ENCODE measurements around the gene TRPM3. TPM values are rescaled to one million over a fixed set of nuclear protein-coding genes. Genes with fewer than 3 reads are reported as not detected.

TRPM3 gene
- total and polyA plus RNA-seq, 2 of the 13 experiments (the other 11 are each of a cell fraction or from before 2014, with no cell fraction given), result not detected

- H3K9me3 ChIP-seq (ENCODE audit: low read length), result no peaks in the 10 kb centered on the region
- ATAC-seq, result no peak
- H2AFZ ChIP-seq (ENCODE audit: low read length), result no peak overlapping the region
- WGBS (ENCODE audit: low lambda C conversion rate), result 0% methylated on average over 1 of the region's 1 CpG
- H3K9ac ChIP-seq (ENCODE audit: insufficient read depth, low read depth, low read length), result no peak overlapping the region
- in situ Hi-C loops (cut with HindIII; ENCODE audit: extremely low pct_ligation_motif_present, low pct_unique_long_range_greater_than_20kb) (no loop called here), intact Hi-C loops (cut with micrococcal nuclease; ENCODE audit: unreplicated experiment) (no loop called here)
- no peaks in the 10 kb centered on the region for H3K27me3 ChIP-seq (ENCODE audit: control insufficient read depth in 1 of 2, insufficient read depth in 2 of 2, low read length in 2 of 2)
- ChIA-PET CTCF (ENCODE audit: low intra/inter-chr PET ratio, low total read pairs) (no interaction called here), POLR2A (no interaction called here)
- H3K36me3 ChIP-seq (replicated peaks in 1 of 2; ENCODE audit: control insufficient read depth in 1 of 2, insufficient read depth in 2 of 2, low read length in 2 of 2), result no peaks in the 10 kb centered on the region
- no peak overlapping the region for H3K4me2 ChIP-seq (ENCODE audit: low read depth, low read length)
- no peaks in the 10 kb centered on the region for H4K20me1 ChIP-seq (ENCODE audit: insufficient read depth, low read length)
- no peaks in the 10 kb centered on the region for H3K4me1 ChIP-seq (ENCODE audit: insufficient read depth, low read length)
- no peak overlapping the region for H3K27ac ChIP-seq (ENCODE audit: extremely low read length, insufficient read depth, low read length)
- DNase-seq (ENCODE audit: low spot score), result no peak
- BruUV-seq (replicated peaks), result no TSS peak
- FAIRE-seq, result no peak
- no peak overlapping the region for H3K4me3 ChIP-seq (replicated peaks in 1 of 3; ENCODE audit: insufficient read depth in 1 of 3, low read depth in 2 of 3, low read length in 3 of 3)
- H3K79me2 ChIP-seq (ENCODE audit: insufficient read depth, low read length), result no peaks in the 10 kb centered on the region
- TF ChIP-seq RBAK (CRISPR knock-in tag; IDR thresholded peaks at IDR 0.05) (no peak), GATAD1 (CRISPR knock-in tag; IDR thresholded peaks at IDR 0.05) (no peak), ZFYVE20 (CRISPR knock-in tag; IDR thresholded peaks at IDR 0.05; ENCODE audit: borderline replicate concordance, low read depth) (no peak), ZNF749 (CRISPR knock-in tag; IDR thresholded peaks at IDR 0.05; ENCODE audit: borderline replicate concordance) (no peak), HOXA7 (CRISPR knock-in tag; IDR thresholded peaks at IDR 0.05) (no peak), GABPA (IDR thresholded peaks at IDR 0.05; ENCODE audit: low read depth, low read length) (no peak), GABPA (CRISPR knock-in tag; IDR thresholded peaks at IDR 0.05; ENCODE audit: low read depth) (no peak), ZNF543 (CRISPR knock-in tag; IDR thresholded peaks at IDR 0.05) (no peak), NR0B2 (CRISPR knock-in tag; IDR thresholded peaks at IDR 0.05) (no peak), E2F5 (CRISPR knock-in tag; conservative IDR thresholded peaks at IDR 0.05) (no peak), SKI (IDR thresholded peaks at IDR 0.05; ENCODE audit: partially characterized antibody) (no peak), TFE3 (CRISPR knock-in tag; IDR thresholded peaks at IDR 0.05) (no peak), ATF7-NPFF (CRISPR knock-in tag; IDR thresholded peaks at IDR 0.05; ENCODE audit: low read depth) (no peak)
- TF ChIP-seq, protein P1, sequence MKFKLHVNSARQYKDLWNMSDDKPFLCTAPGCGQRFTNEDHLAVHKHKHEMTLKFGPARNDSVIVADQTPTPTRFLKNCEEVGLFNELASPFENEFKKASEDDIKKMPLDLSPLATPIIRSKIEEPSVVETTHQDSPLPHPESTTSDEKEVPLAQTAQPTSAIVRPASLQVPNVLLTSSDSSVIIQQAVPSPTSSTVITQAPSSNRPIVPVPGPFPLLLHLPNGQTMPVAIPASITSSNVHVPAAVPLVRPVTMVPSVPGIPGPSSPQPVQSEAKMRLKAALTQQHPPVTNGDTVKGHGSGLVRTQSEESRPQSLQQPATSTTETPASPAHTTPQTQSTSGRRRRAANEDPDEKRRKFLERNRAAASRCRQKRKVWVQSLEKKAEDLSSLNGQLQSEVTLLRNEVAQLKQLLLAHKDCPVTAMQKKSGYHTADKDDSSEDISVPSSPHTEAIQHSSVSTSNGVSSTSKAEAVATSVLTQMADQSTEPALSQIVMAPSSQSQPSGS (CRISPR knock-in tag; IDR thresholded peaks at IDR 0.05), result no peak
Observed at GRCh38 chr9:70746316-70746715, 375.1 kb downstream of the TRPM3 start.

Measured in HepG2 (cell line).